VCaP (cell line): Measurements from ENCODE around the gene CBX6.

ENCODE experiments used
- H3K27ac ChIP-seq: fragments of 450-650 bp; 2 replicates; pipeline ENCODE4 v1.5.1; 2017
- CTCF ChIP-seq: fragments of 450-650 bp; conservative IDR thresholded peaks from 2 replicates; pipeline ENCODE4 v1.5.1; 2017; ENCODE audit warnings: mild to moderate bottlenecking, moderate library complexity

The CBX6 gene

GRCh38 chr22:38829485-38829884 is 42.5 kb downstream of the CBX6 start:
- H3K27ac ChIP-seq, result no peak overlapping the region
- no peak for TF ChIP-seq CTCF

- no peak for TF ChIP-seq CTCF
- H3K27ac ChIP-seq, result no peak overlapping the region
Observed at GRCh38 chr22:38828616-38829205, 43.3 kb downstream of the CBX6 start.

GRCh38 chr22:38828191-38828590 is 43.8 kb downstream of the CBX6 start:
- TF ChIP-seq CTCF, result no peak
- H3K27ac ChIP-seq, result no peak overlapping the region

GRCh38 chr22:38827510-38827909 is 44.5 kb downstream of the CBX6 start:
- no peak for TF ChIP-seq CTCF

GRCh38 chr22:38826801-38827200 is 45.2 kb downstream of the CBX6 start:
- no peak overlapping the region for H3K27ac ChIP-seq
- TF ChIP-seq CTCF, result no peak

More at GRCh38 chr22:38827510-38827909, 44.5 kb downstream of the CBX6 start:
- H3K27ac ChIP-seq, result no peak overlapping the region

GRCh38 chr22:38826386-38826785 is 45.6 kb downstream of the CBX6 start:
- H3K27ac ChIP-seq, result no peak overlapping the region
- TF ChIP-seq CTCF, result no peak

- no peak for TF ChIP-seq CTCF
- H3K27ac ChIP-seq, result no peak overlapping the region
Observed at GRCh38 chr22:38824585-38824984, 47.4 kb downstream of the CBX6 start.
